ENCODE results near the gene MASP1. TPM values are rescaled to one million over a fixed set of nuclear protein-coding genes. Genes with fewer than 3 reads are reported as not detected.
A peak's percentile ranks its signal among the peaks of the same experiment; 100 is the strongest.

Gene MASP1
- total and polyA plus RNA-seq, 2 of the 4 experiments (the other 2 are of a cell fraction) = 13.1 to 16.2 TPM

- ATAC-seq (ENCODE audit: low read depth) (no peak), DNase-seq (no peak)
- no TSS peak for BruUV-seq (replicated peaks)
- H4K91ac ChIP-seq (ENCODE audit: insufficient read depth, low read depth, low read length) = peak overlapping the region; percentile 80
- no peak overlapping the region for H3K4me3 ChIP-seq (ENCODE audit: insufficient read depth, low read depth, low read length)
- no peak overlapping the region for H3K9ac ChIP-seq (ENCODE audit: low read depth, low read length)
- peaks cover 25% of the 10 kb centered on the region for H3K4me1 ChIP-seq (ENCODE audit: control insufficient read depth, insufficient read depth, low read length)
- in situ Hi-C loops (cut with MboI; ENCODE audit: low sequenced_read_pairs) = no loop called here
- H3K18ac ChIP-seq (ENCODE audit: low read depth, low read length) = peak overlapping the region; percentile 61
- peak overlapping the region; percentile 77; the same call in 1 of the 2 replicates for H3K4me2 ChIP-seq (ENCODE audit: low read depth, low read length)
- no peak overlapping the region for H3K14ac ChIP-seq (replicated peaks; ENCODE audit: low read depth, low read length)
- ChIA-PET CTCF (no interaction called here), POLR2A (ENCODE audit: unreplicated experiment) (no interaction called here)
- no peak overlapping the region for H3K27ac ChIP-seq (ENCODE audit: insufficient read depth, low read length)
- no peak for TF ChIP-seq POLR2A (IDR thresholded peaks at IDR 0.05; ENCODE audit: low read depth, low read length)
- TF ChIP-seq USF2 (IDR thresholded peaks at IDR 0.05; ENCODE audit: low read depth, low read length) = no peak
- TF ChIP-seq RCOR1 (IDR thresholded peaks at IDR 0.05; ENCODE audit: insufficient replicate concordance, low read length) = no peak
- TF ChIP-seq BHLHE40 (IDR thresholded peaks at IDR 0.05; ENCODE audit: low read depth, low read length) = no peak
- TF ChIP-seq, protein P1, sequence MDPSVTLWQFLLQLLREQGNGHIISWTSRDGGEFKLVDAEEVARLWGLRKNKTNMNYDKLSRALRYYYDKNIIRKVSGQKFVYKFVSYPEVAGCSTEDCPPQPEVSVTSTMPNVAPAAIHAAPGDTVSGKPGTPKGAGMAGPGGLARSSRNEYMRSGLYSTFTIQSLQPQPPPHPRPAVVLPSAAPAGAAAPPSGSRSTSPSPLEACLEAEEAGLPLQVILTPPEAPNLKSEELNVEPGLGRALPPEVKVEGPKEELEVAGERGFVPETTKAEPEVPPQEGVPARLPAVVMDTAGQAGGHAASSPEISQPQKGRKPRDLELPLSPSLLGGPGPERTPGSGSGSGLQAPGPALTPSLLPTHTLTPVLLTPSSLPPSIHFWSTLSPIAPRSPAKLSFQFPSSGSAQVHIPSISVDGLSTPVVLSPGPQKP (IDR thresholded peaks at IDR 0.05; ENCODE audit: borderline replicate concordance, low read depth, low read length) = no peak
- no peak for TF ChIP-seq CHD1 (IDR thresholded peaks at IDR 0.05; ENCODE audit: low read depth, low read length)
- TF ChIP-seq MAZ (IDR thresholded peaks at IDR 0.05; ENCODE audit: borderline replicate concordance, low read depth, low read length) = no peak
- no peak for TF ChIP-seq CEBPB (IDR thresholded peaks at IDR 0.05; ENCODE audit: low read depth, low read length)
- TF ChIP-seq FOS (IDR thresholded peaks at IDR 0.05; ENCODE audit: low read depth, low read length) = no peak
- H2AFZ ChIP-seq (replicated peaks; ENCODE audit: low read length, poor library complexity) = no peak overlapping the region
- no peak overlapping the region for H2BK5ac ChIP-seq (ENCODE audit: low read depth, low read length, poor library complexity, severe bottlenecking)
- no peak overlapping the region for H2AK9ac ChIP-seq (replicated peaks; ENCODE audit: low read depth, low read length, poor library complexity)
- H3K4ac ChIP-seq (ENCODE audit: low read depth, low read length) = peak overlapping the region; percentile 54; the same call in 1 of the 2 replicates
- peak overlapping the region; percentile 19 for H4K5ac ChIP-seq (ENCODE audit: low read depth, low read length)
- WGBS, 2 experiments (ENCODE audit: extremely low coverage in 2 of 2, insufficient read length in 1 of 2) = 82% methylated on average over 2 of the region's 14 CpGs; no CpG with 5 or more reads in 1 of the 2 experiments
- peak overlapping the region; percentile 61 for H2AK5ac ChIP-seq (ENCODE audit: low read depth, low read length)
- H3K9me1 ChIP-seq (ENCODE audit: insufficient read depth, low read length) = peaks cover 7% of the 10 kb centered on the region
- H3K56ac ChIP-seq (ENCODE audit: extremely low read depth, insufficient read depth, low read length) = no peak overlapping the region
- peak overlapping the region; percentile 26 for H2BK120ac ChIP-seq (ENCODE audit: low read depth, low read length)
- H3K27me3 ChIP-seq (ENCODE audit: control insufficient read depth, insufficient read depth, low read length) = no peaks in the 10 kb centered on the region
- dilution Hi-C loops (cut with HindIII; ENCODE audit: low sequenced_read_pairs, unreplicated experiment) = no loop called here
- H3K9me3 ChIP-seq (ENCODE audit: control insufficient read depth, insufficient read depth, low read length) = no peaks in the 10 kb centered on the region
- H3K36me3 ChIP-seq (ENCODE audit: control insufficient read depth, insufficient read depth, low read length) = no peaks in the 10 kb centered on the region; the same call in 1 of the 2 replicates
- H4K20me1 ChIP-seq (ENCODE audit: insufficient read depth, low read length) = no peaks in the 10 kb centered on the region
- peak overlapping the region; percentile 58 for H2BK20ac ChIP-seq (ENCODE audit: low read depth, low read length)
- H3K79me1 ChIP-seq (ENCODE audit: low read depth in 1 of 2, low read length in 2 of 2) = peaks cover 0 to 3% of the 10 kb centered on the region in 2 experiments; a peak in 1 of 4 replicates
- no peak overlapping the region for H3K23ac ChIP-seq (ENCODE audit: low read depth, low read length)
- intact Hi-C loops (cut with micrococcal nuclease) = no loop called here
- 0 out of 4 replicates have a peak overlapping the region, but pooled peaks of 1 of the 2 experiments have one; percentile 18 for H4K8ac ChIP-seq (ENCODE audit: low read depth in 2 of 2, low read length in 2 of 2)
- H2BK15ac ChIP-seq (ENCODE audit: low read depth, low read length) = peak overlapping the region; percentile 48; the same call in 2 of the 3 replicates
Observed at GRCh38 chr3:187288855-187289605, 2.5 kb downstream of the MASP1 start.

Data from IMR-90 (cell line).